ENCODE measurements around the gene POLR2F.

The POLR2F gene

GRCh38 chr22:37930952-37931440 is 22.5 kb upstream of the POLR2F start:
- no peak for TF ChIP-seq EZH2phosphoT487 (IDR thresholded peaks at IDR 0.05; ENCODE audit: borderline replicate concordance, low read length)
- TF ChIP-seq, protein P1, sequence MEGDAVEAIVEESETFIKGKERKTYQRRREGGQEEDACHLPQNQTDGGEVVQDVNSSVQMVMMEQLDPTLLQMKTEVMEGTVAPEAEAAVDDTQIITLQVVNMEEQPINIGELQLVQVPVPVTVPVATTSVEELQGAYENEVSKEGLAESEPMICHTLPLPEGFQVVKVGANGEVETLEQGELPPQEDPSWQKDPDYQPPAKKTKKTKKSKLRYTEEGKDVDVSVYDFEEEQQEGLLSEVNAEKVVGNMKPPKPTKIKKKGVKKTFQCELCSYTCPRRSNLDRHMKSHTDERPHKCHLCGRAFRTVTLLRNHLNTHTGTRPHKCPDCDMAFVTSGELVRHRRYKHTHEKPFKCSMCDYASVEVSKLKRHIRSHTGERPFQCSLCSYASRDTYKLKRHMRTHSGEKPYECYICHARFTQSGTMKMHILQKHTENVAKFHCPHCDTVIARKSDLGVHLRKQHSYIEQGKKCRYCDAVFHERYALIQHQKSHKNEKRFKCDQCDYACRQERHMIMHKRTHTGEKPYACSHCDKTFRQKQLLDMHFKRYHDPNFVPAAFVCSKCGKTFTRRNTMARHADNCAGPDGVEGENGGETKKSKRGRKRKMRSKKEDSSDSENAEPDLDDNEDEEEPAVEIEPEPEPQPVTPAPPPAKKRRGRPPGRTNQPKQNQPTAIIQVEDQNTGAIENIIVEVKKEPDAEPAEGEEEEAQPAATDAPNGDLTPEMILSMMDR (IDR thresholded peaks at IDR 0.05; ENCODE audit: low read depth, low read length, poor library complexity, severe bottlenecking), result no peak
- Histone ChIP-seq H3K4me1 (ENCODE audit: control insufficient read depth, low read length) (peaks cover 14% of the 10 kb centered on the region), H3K36me3 (ENCODE audit: control insufficient read depth, low read length) (no peaks in the 10 kb centered on the region), H4K20me1 (ENCODE audit: control insufficient read depth, insufficient read depth, low read depth, low read length) (peaks cover 3% of the 10 kb centered on the region; the same call in 1 of the 2 replicates), H3K27me3 (ENCODE audit: control insufficient read depth, low read length) (no peaks in the 10 kb centered on the region), H3K9me2 (replicated peaks; ENCODE audit: control insufficient read depth, low read length) (no peaks in the 10 kb centered on the region), H3K79me2 (ENCODE audit: control insufficient read depth, low read length) (no peaks in the 10 kb centered on the region), H3K4me2 (ENCODE audit: low read length) (no peak overlapping the region), H3F3A (ENCODE audit: control insufficient read depth, insufficient read depth) (no peaks in the 10 kb centered on the region), H3K9me3 (ENCODE audit: control insufficient read depth, insufficient read depth, low read length) (no peaks in the 10 kb centered on the region), H3K27ac (ENCODE audit: low read depth, low read length) (no peak overlapping the region), H3K4me3 (ENCODE audit: low read length) (no peak overlapping the region)

- Histone ChIP-seq H3K9me2 (replicated peaks; ENCODE audit: control insufficient read depth, low read length) (no peaks in the 10 kb centered on the region), H3K9me3 (ENCODE audit: control insufficient read depth, insufficient read depth, low read length) (no peaks in the 10 kb centered on the region), H3K4me1 (ENCODE audit: control insufficient read depth, low read length) (peaks cover 14% of the 10 kb centered on the region), H3K36me3 (ENCODE audit: control insufficient read depth, low read length) (no peaks in the 10 kb centered on the region), H3K27me3 (ENCODE audit: control insufficient read depth, low read length) (no peaks in the 10 kb centered on the region), H4K20me1 (ENCODE audit: control insufficient read depth, insufficient read depth, low read depth, low read length) (peaks cover 3% of the 10 kb centered on the region; the same call in 1 of the 2 replicates), H3K79me2 (ENCODE audit: control insufficient read depth, low read length) (no peaks in the 10 kb centered on the region), H3K4me2 (ENCODE audit: low read length) (no peak overlapping the region), H3K27ac (ENCODE audit: low read depth, low read length) (no peak overlapping the region), H3F3A (ENCODE audit: control insufficient read depth, insufficient read depth) (no peaks in the 10 kb centered on the region), H3K4me3 (ENCODE audit: low read length) (no peak overlapping the region)
- TF ChIP-seq, protein P1 (IDR thresholded peaks at IDR 0.05; ENCODE audit: low read depth, low read length, poor library complexity, severe bottlenecking), result no peak
- TF ChIP-seq EZH2phosphoT487 (IDR thresholded peaks at IDR 0.05; ENCODE audit: borderline replicate concordance, low read length), result no peak
Measured at GRCh38 chr22:37931893-37932389, 21.6 kb upstream of the POLR2F start.

GRCh38 chr22:37932401-37932800 is 21.1 kb upstream of the POLR2F start:
- Histone ChIP-seq H3K9me3 (ENCODE audit: control insufficient read depth, insufficient read depth, low read length) (no peaks in the 10 kb centered on the region), H3F3A (ENCODE audit: control insufficient read depth, insufficient read depth) (no peaks in the 10 kb centered on the region), H3K79me2 (ENCODE audit: control insufficient read depth, low read length) (no peaks in the 10 kb centered on the region), H4K20me1 (ENCODE audit: control insufficient read depth, insufficient read depth, low read depth, low read length) (peaks cover 3% of the 10 kb centered on the region; the same call in 1 of the 2 replicates), H3K36me3 (ENCODE audit: control insufficient read depth, low read length) (no peaks in the 10 kb centered on the region), H3K4me3 (ENCODE audit: low read length) (no peak overlapping the region), H3K4me2 (ENCODE audit: low read length) (no peak overlapping the region), H3K9me2 (replicated peaks; ENCODE audit: control insufficient read depth, low read length) (no peaks in the 10 kb centered on the region), H3K27me3 (ENCODE audit: control insufficient read depth, low read length) (no peaks in the 10 kb centered on the region), H3K27ac (ENCODE audit: low read depth, low read length) (no peak overlapping the region), H3K4me1 (ENCODE audit: control insufficient read depth, low read length) (peaks cover 14% of the 10 kb centered on the region)
- TF ChIP-seq, protein P1 (IDR thresholded peaks at IDR 0.05; ENCODE audit: low read depth, low read length, poor library complexity, severe bottlenecking), result no peak
- no peak for TF ChIP-seq EZH2phosphoT487 (IDR thresholded peaks at IDR 0.05; ENCODE audit: borderline replicate concordance, low read length)

Measured in DOHH2 (cell line).